Activated CD4-positive, CD25-positive, alpha-beta regulatory T cell treated with anti-CD3 and anti-CD28 coated beads, Interleukin-2, amount 50 U/mL, for 16 hours (primary cell): ENCODE results near the gene ZDHHC4.
A peak's percentile ranks its signal among the peaks of the same experiment; 100 is the strongest.
"Not testable (repeated sequence)": the region's sequence is repeated elsewhere in the genome, so short reads cannot be mapped to it uniquely, and the experiment has no call there.

ENCODE experiments used
- DNase-seq: peaks from one replicate; pipeline ENCODE4 v3.0.0-alpha.2; 2020; ENCODE audit warnings: low read depth, low spot score

Gene ZDHHC4

DNA sequence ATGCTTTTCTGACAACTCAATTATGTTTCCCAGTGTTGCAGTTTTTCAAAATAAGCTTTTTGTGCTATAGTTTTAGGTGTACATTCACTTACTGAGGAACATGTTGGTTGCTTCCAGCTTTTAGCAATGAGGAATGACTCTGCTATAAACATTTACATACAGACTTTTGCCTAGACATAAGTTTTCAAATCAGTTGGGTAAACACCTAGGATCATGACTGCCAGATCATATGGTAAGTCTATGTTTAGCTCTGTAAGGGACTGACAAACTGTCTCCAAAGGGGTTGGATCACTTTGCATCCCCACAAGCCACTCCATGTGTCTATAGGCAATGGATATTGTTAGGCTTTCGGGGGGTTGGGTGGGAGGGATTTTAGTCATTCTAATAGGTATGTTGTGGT, 15.1 kb upstream of the ZDHHC4 start:
- no peak for DNase-seq

DNA sequence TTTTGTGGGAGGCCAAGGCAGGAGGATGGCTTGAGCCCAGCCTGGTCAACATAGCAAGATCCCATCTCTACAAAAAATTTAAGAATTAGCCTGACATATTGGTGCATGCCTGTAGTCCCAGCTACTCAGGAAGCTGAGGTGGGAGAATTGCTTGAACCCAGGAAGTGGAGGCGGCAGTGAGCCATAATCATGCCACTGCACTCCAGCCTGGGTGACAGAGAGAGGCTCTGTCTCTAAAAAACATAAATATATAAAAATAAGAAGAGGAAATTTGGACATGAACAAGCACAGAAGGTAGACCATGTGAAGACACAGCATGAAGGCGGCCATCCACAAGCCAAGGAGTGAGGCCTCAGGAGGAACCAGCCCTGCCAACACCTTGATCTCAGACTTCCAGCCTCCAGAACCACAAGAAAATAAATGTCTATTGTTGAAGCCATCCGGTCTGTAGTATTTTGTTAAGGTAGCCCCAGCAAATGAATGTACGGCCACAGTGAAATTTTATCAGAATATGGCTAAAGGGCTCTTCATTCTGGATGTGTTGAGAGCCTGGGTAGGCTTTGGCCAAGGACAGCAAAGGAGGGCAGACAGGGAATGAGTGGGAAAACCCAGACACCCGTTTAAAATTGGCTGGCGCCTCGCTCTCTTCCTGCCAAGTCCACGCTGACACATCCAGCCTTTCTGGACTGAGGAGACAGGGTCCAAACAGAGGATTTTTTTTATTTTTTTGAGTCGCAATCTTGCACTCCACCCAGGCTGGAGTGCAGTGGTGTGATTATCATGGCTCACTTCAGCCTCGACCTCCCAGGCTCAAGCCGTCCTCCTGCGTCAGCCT, 13.1 kb upstream of the ZDHHC4 start:
- no peak for DNase-seq

DNA sequence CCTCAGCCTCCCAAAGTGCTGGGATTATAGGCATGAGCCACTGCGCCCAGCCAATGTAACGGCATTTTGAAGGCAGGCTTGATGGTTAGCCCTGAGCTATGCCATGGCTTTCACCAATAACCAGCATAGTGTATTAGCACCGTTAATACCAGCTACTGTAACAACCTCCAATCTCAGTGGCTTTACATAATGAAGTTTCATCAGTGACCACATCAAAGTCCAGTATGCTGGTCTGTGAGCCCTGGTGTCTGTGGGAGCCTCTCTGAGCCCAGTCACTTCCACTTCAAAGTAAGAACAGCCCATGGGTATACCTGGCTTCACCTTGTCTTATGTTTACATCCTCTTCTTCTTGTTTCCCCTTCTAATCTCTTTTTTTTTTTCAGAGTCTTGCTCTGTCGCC, 11.6 kb upstream of the ZDHHC4 start:
- no peak for DNase-seq

DNA sequence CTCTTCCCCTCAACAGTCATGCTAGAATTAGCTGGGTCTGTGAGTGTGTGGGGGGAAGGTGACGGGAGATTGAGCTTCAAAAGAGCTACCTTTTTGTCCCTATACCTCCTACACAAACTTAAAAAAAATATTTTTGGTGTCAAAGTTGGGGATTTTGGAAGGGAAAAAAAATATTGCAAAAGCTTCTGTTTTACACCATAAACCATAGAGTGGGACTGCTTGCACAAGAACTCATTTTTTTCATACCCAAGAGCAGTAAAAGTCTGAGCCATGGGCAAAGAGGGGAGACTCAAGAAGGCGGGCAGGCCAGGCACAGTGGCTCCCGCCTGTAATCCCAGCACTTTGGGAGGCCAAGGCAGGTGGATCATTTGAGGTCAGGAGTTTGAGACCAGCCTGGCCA, 9.4 kb upstream of the ZDHHC4 start:
- DNase-seq: no peak

DNA sequence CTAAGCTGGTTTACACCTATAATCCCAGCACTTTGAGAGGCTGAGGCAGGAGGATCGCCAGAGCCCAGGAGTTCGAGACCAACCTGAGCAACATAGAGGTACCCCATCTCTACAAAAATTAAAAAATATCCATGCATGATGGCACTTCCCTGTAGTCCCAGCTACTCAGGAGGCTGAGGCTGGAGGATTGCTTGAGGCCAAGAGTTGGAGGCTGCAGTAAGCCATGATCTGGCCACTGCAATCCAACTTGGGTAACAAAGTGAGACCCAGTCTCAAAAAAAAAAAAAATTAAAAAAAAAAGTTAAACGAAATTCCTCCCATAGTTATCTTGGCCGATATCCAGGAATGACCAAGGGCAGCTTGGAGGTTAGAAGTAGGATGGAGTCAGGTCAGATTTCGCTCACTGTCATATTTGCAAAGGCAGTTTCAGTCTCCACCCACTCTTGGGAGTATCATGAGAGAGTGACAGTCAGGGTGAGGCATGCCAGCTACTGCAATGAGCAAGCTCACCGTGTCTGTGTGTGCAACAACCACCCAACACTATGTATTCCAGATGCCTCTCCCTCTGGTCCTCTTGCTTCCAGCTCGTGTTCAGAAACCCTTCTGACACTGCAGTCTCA, 6.0 kb upstream of the ZDHHC4 start:
- no peak for DNase-seq

- DNase-seq: no peak
Measured at GRCh38 chr7:6575281-6576023, 1.8 kb upstream of the ZDHHC4 start.

DNA sequence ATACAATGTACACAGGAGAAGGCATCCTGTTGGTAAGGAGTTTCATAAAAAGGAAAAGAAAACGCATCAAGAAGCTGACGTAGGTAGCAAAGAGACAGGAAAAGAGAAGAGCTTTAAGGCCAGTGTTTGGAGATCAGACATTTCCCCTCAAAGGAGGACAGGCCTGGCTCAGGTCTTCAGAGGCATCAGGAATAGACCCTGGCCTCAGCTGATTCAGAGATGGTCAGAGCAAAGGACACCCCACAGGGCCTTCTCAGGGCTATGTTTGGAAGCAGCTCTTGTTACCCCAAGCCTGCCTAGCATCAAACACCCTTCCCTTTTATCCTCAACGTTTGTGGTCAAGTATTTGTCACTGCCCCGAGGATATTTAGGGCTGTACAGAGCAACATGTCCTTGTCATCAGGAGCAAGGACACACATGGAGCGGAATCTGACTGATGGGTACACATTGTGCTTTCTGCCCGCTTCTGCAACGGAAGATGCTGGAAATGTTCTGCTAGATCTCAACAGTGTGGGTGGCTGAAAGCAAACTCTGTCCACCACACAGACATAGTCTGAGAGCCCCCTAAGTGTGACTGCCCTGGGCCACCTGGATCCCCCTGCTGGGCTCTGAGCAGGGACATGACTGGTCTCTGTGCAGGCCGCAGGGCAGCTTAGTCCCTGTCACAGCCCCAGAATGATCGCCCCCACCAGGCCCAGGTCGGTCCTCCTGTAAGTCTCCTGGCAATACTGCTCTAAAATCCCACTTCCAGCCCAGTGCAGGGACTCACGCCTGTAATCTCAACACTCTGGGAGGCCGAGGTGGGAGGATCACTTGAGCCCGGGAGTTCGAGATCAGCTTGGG, 1.0 kb upstream of the ZDHHC4 start:
- DNase-seq: no peak

- not testable (repeated sequence) for DNase-seq
Measured at GRCh38 chr7:6576867-6577368, 336 bp upstream of the ZDHHC4 start.

DNA sequence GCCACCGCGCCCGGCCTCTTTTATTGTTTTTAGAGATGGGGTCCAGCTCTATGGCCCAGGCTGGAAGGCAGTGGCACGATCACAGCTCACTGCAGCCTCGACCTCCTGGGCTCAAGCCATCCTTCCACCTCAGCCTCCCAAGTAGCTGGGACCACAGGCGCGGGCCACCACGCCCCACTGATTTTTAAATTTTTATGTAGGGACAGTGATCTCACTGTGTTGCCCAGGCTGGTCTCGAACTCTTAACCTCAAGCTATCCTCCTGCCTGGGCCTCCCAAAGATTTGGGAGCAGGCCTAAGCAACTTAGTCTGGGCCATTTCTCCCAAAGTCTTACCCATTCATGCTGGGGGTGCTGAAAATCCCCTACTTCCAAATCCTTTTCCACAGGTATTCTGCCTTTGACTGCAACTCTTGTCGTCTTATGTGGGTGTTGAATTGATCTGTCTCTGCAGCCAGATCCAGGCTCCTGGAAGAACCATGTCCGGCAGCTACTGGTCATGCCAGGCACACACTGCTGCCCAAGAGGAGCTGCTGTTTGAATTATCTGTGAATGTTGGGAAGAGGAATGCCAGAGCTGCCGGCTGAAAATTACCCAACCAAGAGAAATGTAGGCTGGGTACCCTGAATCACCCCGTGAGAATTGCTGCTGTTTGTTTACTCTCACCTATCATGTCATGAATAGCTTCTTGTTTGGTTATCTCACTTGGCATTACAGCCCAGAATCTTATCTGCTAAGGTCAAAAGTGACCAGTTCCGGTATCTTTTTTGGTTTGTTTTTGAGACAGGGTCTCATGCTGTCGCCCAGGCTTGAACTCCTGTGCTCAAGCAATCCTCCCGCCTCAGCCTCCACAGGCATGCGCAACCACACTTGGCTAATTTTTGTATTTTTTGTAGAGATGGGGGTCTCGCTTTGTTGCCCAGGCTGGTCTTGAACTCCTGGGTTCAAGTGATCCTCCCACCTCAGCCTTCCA, 1.1 kb downstream of the ZDHHC4 start:
- DNase-seq: no peak

- DNase-seq: no peak
Measured at GRCh38 chr7:6579446-6579845, 2.2 kb downstream of the ZDHHC4 start.

- not testable (repeated sequence) for DNase-seq
Measured at GRCh38 chr7:6585746-6586432, 8.6 kb downstream of the ZDHHC4 start.

DNA sequence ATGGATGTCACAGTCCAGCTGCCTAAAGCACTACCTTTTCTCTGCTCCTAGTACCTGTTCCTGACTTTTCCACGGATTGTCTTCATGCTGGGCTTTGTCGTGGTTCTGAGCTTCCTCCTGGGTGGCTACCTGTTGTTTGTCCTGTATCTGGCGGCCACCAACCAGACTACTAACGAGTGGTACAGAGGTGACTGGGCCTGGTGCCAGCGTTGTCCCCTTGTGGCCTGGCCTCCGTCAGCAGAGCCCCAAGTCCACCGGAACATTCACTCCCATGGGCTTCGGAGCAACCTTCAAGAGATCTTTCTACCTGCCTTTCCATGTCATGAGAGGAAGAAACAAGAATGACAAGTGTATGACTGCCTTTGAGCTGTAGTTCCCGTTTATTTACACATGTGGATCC, 11.3 kb downstream of the ZDHHC4 start:
- no peak for DNase-seq

DNA sequence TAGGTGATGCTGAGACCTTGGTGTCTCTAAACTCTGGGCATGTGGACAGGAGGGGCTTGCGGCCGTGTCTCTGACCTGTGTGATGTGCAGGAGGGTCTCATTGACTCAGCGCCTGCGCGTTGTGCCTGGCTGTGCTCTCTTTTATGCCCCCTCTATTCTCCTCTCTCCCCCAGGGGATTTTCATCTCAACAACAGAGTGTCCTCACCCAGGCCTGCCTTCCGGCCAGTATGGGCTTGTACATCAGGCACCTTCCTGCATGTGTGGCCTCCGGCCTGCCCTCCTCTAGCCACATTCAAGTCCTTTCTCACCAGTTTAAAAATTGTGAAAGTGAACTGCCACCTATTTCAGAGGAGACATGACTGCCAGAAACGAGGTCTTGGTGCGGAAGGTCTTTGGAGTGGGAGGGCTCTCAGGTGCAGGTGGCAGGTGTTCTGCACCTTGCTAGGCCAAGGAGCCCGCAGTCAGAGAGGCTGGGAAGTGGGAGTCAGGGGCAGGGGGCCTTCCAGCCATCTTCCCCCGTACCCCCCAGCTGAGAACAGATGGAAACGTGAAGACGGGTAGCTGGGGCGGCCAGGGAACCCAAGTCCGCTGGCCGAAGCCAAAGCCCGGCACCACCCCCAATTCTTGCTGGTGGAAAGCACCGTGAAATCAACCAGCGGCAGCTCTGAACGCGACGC, 12.0 kb downstream of the ZDHHC4 start:
- DNase-seq: no peak

- peak; percentile 65 for DNase-seq
Measured at GRCh38 chr7:6589829-6590644, 12.8 kb downstream of the ZDHHC4 start, which contains the start of gene INTS15. Gene INTS15, plus strand, starts transcription at chr7:6590021. Its CDS starts 263 bp downstream, at chr7:6590284.

GRCh38 chr7:6590645-6591110, 13.4 kb downstream of the ZDHHC4 start:
- DNase-seq: no peak

DNA sequence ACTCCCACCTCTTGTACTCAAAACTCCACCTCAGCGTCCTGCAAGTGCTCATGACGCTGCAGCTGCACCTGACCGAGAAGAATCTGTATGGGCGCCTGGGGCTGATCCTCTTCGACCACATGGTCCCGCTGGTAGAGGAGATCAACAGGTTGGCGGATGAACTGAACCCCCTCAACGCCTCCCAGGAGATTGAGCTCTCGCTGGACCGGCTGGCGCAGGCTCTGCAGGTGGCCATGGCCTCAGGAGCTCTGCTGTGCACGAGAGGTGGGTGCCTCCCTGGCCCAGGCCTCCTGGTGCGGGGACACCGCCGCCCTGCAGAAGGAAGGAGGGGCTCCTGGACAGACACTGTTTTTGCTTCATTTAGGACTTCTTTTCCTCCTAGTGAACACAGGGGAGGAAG, 22.8 kb downstream of the ZDHHC4 start:
- DNase-seq: no peak

GRCh38 chr7:6604458-6604857, 27.2 kb downstream of the ZDHHC4 start:
- DNase-seq: no peak
